Nephron (organoid): ENCODE results near the gene TEX261.

Experiments
- H3K27ac Mint-ChIP-seq, 3 experiments: 2 replicates each; pipeline ENCODE4 v1.8.0; 2020; ENCODE audit warnings: mixed read lengths in 3 of 3, mild to moderate bottlenecking in 2 of 3, moderate library complexity in 1 of 3
- H3K27me3 Mint-ChIP-seq: 2 replicates; pipeline ENCODE4 v1.8.0; 2021; ENCODE audit warnings: low read depth, mild to moderate bottlenecking, moderate library complexity, mixed read lengths
- H3K36me3 Mint-ChIP-seq: 2 replicates; pipeline ENCODE4 v1.8.0; 2020; ENCODE audit warnings: low read depth, mixed read lengths
- H3K4me1 Mint-ChIP-seq: 2 replicates; pipeline ENCODE4 v1.8.0; 2020; ENCODE audit warnings: mixed read lengths
- H3K4me3 Mint-ChIP-seq, 3 experiments: 2 replicates each; pipeline ENCODE4 v1.8.0; 2020; ENCODE audit warnings: mild to moderate bottlenecking in 3 of 3, mixed read lengths in 3 of 3, moderate library complexity in 2 of 3
- H3K9me3 Mint-ChIP-seq: 2 replicates; pipeline ENCODE4 v1.8.0; 2020; ENCODE audit warnings: mixed read lengths
- CTCF ChIP-seq, 3 experiments: fragments of 200-600 bp; sonication (generic); IDR thresholded peaks; one replicate each; pipeline ENCODE4 v1.5.0; 2021; ENCODE audit warnings: antibody characterized with exemption in 3 of 3; ENCODE audit not compliant: unreplicated experiment in 3 of 3

The TEX261 gene

GRCh38 chr2:70959271-70959761 lies 35.4 kb downstream of the TEX261 start:
- Mint-ChIP-seq H3K27me3 (peaks cover 72% of the 10 kb centered on the region), H3K4me1 (no peaks in the 10 kb centered on the region), H3K27ac (no peak overlapping the region), H3K36me3 (no peaks in the 10 kb centered on the region), H3K4me3 (no peak overlapping the region), H3K9me3 (no peaks in the 10 kb centered on the region)
- TF ChIP-seq CTCF (IDR thresholded peaks at IDR 0.05; ENCODE audit: unreplicated experiment in 3 of 3), result no peak

GRCh38 chr2:70958759-70959158 lies 35.9 kb downstream of the TEX261 start:
- no peak overlapping the region for H3K4me3 Mint-ChIP-seq
- TF ChIP-seq CTCF (IDR thresholded peaks at IDR 0.05; ENCODE audit: unreplicated experiment in 3 of 3), result no peak
- no peaks in the 10 kb centered on the region for H3K4me1 Mint-ChIP-seq
- no peak overlapping the region for H3K27ac Mint-ChIP-seq
- no peaks in the 10 kb centered on the region for H3K9me3 Mint-ChIP-seq
- no peaks in the 10 kb centered on the region for H3K36me3 Mint-ChIP-seq
- peaks cover 72% of the 10 kb centered on the region for H3K27me3 Mint-ChIP-seq

- peaks cover 72% of the 10 kb centered on the region for H3K27me3 Mint-ChIP-seq
- no peaks in the 10 kb centered on the region for H3K36me3 Mint-ChIP-seq
- TF ChIP-seq CTCF (IDR thresholded peaks at IDR 0.05; ENCODE audit: unreplicated experiment in 3 of 3), result no peak
- H3K4me3 Mint-ChIP-seq, result no peak overlapping the region
- H3K9me3 Mint-ChIP-seq, result no peaks in the 10 kb centered on the region
- H3K27ac Mint-ChIP-seq, result no peak overlapping the region
- H3K4me1 Mint-ChIP-seq, result no peaks in the 10 kb centered on the region
These were observed 36.9 kb downstream of the TEX261 start for GRCh38 chr2:70957798-70958197.

GRCh38 chr2:70956141-70956540 lies 38.5 kb downstream of the TEX261 start:
- H3K4me1 Mint-ChIP-seq, result no peaks in the 10 kb centered on the region
- no peaks in the 10 kb centered on the region for H3K36me3 Mint-ChIP-seq
- H3K27ac Mint-ChIP-seq, result no peak overlapping the region
- TF ChIP-seq CTCF (IDR thresholded peaks at IDR 0.05; ENCODE audit: unreplicated experiment in 3 of 3), result no peak
- no peaks in the 10 kb centered on the region for H3K9me3 Mint-ChIP-seq
- H3K4me3 Mint-ChIP-seq, result no peak overlapping the region
- peaks cover 74% of the 10 kb centered on the region for H3K27me3 Mint-ChIP-seq

GRCh38 chr2:70954886-70955285 lies 39.8 kb downstream of the TEX261 start:
- peaks cover 75% of the 10 kb centered on the region for H3K27me3 Mint-ChIP-seq
- H3K4me3 Mint-ChIP-seq, result no peak overlapping the region
- no peaks in the 10 kb centered on the region for H3K4me1 Mint-ChIP-seq
- H3K9me3 Mint-ChIP-seq, result no peaks in the 10 kb centered on the region
- H3K27ac Mint-ChIP-seq, result no peak overlapping the region
- no peaks in the 10 kb centered on the region for H3K36me3 Mint-ChIP-seq
- no peak for TF ChIP-seq CTCF (IDR thresholded peaks at IDR 0.05; ENCODE audit: unreplicated experiment in 3 of 3)

- no peaks in the 10 kb centered on the region for H3K4me1 Mint-ChIP-seq
- H3K4me3 Mint-ChIP-seq, result no peak overlapping the region
- peaks cover 88% of the 10 kb centered on the region for H3K27me3 Mint-ChIP-seq
- no peak for TF ChIP-seq CTCF (IDR thresholded peaks at IDR 0.05; ENCODE audit: unreplicated experiment in 3 of 3)
- no peaks in the 10 kb centered on the region for H3K36me3 Mint-ChIP-seq
- H3K9me3 Mint-ChIP-seq, result no peaks in the 10 kb centered on the region
- H3K27ac Mint-ChIP-seq, result no peak overlapping the region
These were observed 45.6 kb downstream of the TEX261 start for GRCh38 chr2:70949086-70949485.
